Measurements from ENCODE around the gene FFAR3.
A peak's percentile ranks its signal among the peaks of the same experiment; 100 is the strongest.

- peak; percentile 48; the same call in 1 of the 2 replicates for TF ChIP-seq CTCF (IDR thresholded peaks at IDR 0.05; ENCODE audit: low read length)
- TF ChIP-seq EZH2 (IDR thresholded peaks at IDR 0.05; ENCODE audit: borderline replicate concordance, low read length): no peak
Observed at GRCh38 chr19:35327642-35328041, 30.6 kb upstream of the FFAR3 start.

Measured in OCI-LY1 (cell line).